Measurements from ENCODE around the gene RPTOR. TPM values are rescaled to one million over a fixed set of nuclear protein-coding genes. Genes with fewer than 3 reads are reported as not detected.
"Not testable (repeated sequence)": the region's sequence is repeated elsewhere in the genome, so short reads cannot be mapped to it uniquely, and the experiment has no call there.

The RPTOR gene
- total RNA-seq, 4 donors from 2014 or later, result 23.6 to 37.0 (median 27.8) TPM

DNA sequence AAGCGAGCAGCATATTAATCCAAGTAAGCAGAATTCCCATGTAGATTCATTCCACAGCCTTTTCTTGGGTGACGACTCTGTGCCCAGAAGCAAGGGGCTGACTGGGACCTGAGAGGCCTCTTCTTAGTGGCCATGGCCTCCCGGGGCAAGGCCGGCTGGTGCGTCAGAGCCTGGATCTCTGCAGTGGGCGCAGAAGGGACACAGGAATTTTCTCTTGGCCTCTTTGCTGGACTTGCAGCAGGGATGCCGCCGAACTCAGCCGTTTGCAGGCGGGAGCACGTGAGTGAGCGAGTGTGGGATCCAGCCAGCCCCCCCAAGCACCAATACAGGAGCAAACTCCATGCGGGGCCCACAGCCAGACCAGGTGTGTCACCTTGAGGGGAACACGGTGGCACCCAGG, 151.8 kb downstream of the RPTOR start:
- TF ChIP-seq, protein P1, sequence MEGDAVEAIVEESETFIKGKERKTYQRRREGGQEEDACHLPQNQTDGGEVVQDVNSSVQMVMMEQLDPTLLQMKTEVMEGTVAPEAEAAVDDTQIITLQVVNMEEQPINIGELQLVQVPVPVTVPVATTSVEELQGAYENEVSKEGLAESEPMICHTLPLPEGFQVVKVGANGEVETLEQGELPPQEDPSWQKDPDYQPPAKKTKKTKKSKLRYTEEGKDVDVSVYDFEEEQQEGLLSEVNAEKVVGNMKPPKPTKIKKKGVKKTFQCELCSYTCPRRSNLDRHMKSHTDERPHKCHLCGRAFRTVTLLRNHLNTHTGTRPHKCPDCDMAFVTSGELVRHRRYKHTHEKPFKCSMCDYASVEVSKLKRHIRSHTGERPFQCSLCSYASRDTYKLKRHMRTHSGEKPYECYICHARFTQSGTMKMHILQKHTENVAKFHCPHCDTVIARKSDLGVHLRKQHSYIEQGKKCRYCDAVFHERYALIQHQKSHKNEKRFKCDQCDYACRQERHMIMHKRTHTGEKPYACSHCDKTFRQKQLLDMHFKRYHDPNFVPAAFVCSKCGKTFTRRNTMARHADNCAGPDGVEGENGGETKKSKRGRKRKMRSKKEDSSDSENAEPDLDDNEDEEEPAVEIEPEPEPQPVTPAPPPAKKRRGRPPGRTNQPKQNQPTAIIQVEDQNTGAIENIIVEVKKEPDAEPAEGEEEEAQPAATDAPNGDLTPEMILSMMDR (IDR thresholded peaks at IDR 0.05), result no peak
- no peak for DNase-seq (ENCODE audit: low spot score)
- ATAC-seq (ENCODE audit: low FRiP score), result no peak

DNA sequence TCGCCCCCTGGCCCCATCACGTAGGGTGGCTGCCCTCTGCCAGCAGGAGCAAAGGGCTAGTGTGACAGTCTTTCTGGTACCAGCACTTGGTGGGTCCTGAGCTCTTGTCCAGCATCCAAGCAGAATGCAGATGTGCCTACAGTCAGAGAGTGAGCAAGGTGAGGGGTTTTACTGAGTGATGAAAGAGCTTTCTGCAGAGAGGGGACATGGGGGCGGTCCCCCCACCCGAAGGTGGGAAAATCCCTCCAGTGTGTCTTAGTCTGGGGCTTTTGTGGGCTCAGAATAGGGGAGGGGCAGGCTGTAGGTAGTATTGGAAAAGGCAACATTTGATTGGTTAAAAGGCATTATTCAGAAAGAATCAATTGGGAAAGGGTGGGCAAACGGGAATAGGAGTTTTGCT, 152.3 kb downstream of the RPTOR start:
- TF ChIP-seq, protein P1 (IDR thresholded peaks at IDR 0.05), result no peak
- no peak for ATAC-seq (ENCODE audit: low FRiP score)

DNA sequence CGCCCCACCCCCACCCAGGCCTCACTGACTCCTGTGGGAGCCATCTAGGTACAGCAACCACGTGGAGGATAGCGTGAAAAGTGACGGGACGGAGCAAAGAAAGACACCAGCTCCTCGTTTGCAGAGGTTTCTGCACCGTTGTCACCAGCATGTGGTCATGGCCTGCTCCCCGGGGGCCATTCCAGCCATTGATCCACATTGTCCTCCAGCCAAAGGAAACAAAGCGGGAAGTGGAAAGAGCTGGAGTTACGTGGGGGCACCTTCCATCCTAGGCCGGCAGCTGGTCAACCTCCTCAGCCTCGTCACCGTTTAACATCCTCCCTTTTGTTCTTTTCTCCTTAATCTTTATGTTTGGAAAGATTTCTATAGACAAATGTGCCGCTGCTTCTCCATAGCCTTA, 153.7 kb downstream of the RPTOR start:
- TF ChIP-seq, protein P1 (IDR thresholded peaks at IDR 0.05), result no peak
- ATAC-seq (ENCODE audit: low FRiP score) (no peak), DNase-seq (ENCODE audit: low spot score) (no peak)

More for the DNA sequence above, 152.3 kb downstream of the RPTOR start:
- DNase-seq (ENCODE audit: low spot score), result no peak

DNA sequence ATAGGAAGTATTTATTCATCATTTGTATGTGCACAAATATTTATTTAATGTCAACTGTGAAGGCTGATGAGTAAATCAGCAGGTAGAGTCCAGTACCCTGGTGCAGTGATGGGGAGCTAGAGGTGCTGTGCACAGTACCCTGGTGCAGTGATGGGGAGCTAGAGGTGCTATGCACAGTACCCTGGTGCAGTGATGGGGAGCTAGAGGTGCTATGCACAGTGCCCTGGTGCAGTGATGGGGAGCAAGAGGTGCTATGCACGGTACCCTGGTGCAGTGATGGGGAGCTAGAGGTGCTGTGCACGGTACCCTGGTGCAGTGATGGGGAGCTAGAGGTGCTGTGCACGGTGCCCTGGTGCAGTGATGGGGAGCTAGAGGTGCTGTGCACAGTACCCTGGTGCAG, 154.6 kb downstream of the RPTOR start:
- not testable (repeated sequence) for ATAC-seq (ENCODE audit: low FRiP score); DNase-seq (ENCODE audit: low spot score)

DNA sequence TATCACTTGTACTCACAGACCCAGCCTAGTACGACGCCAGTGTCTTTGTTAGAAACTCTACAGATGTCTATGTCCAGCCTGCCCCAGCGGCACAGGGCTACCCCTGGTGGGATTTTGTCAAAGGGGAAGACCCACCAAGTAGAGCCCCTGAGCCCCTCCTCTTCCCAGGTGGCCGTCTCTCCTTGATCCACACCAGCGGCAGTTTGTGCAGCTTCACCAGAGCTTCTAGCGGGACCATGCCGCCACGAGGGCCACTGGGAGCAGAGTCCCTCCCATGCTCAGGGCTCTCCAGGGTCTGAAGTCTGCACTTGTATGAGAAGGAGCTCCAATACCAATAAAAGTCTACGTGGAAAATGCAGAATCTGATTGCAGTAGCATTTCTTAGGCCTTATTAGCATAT, 157.1 kb downstream of the RPTOR start:
- no peak for DNase-seq (ENCODE audit: low spot score)
- TF ChIP-seq, protein P1 (IDR thresholded peaks at IDR 0.05), result no peak
- no peak for ATAC-seq (ENCODE audit: low FRiP score)

DNA sequence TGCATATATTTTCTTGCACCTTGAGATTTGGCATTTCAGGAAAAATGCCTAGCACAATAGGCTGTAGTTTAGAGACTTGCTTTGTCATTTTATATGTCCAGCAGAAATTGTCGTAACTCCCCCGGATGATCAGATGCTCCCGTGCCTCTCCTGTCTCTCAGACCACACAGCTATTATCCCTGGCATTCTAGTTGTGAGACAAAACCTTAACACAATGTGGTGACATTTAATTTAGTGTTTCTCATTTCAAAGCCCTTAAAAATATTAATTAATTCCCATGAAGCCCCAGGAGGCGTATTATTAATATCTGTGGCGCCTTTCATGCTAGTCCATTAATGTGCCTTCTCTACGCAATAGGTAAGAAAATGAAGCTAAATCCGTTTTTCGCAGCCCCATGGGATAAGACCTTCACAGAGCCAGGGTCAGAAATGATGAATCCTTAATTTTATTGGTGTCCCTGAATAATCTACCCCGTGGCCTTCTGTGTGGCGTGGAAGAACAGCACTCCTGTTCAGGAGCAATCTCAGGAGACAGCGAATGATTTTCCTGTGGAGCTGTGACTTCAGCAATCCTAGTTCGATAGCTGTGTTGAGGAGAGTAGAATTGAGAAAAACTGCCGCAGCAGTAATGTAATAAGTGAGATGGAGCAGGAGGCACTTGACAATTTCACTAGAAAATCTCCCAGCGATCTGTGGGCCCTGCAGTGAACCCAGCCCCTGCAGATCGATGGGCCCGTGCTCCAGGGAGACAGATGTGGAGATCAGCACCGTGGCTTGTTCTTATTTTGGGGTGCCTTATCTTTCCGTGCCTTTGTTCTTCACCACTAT, 157.9 kb downstream of the RPTOR start:
- no peak for ATAC-seq (ENCODE audit: low FRiP score)
- no peak for DNase-seq (ENCODE audit: low spot score)
- TF ChIP-seq, protein P1 (IDR thresholded peaks at IDR 0.05), result no peak

DNA sequence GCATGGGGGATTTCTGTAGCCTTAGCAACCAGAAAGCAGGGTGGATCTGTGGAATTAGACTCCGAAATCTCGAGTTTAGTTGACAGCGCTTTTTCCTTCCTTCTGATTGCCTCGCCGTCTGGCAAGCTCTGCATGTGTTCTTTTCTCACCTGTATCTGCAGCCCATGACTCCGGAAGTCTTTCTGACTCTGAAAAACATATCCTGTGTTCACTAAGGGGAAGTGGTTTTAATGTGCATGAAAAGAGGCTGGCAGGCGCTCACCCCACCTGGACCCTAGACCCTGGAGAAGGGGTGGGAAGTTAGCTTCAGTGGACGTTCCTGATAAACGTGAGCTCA, 158.5 kb downstream of the RPTOR start:
- TF ChIP-seq, protein P1 (IDR thresholded peaks at IDR 0.05), result no peak
- DNase-seq (ENCODE audit: low spot score) (no peak), ATAC-seq (ENCODE audit: low FRiP score) (no peak)
